Muscle of back (tissue), 11 donors: ENCODE data around the gene MTX2. TPM values are rescaled to one million over a fixed set of nuclear protein-coding genes. Genes with fewer than 3 reads are reported as not detected.
"Not testable (repeated sequence)": the region's sequence is repeated elsewhere in the genome, so short reads cannot be mapped to it uniquely, and the experiment has no call there.

Experiments
- DNase-seq, 3 donors: peaks; one replicate each; pipeline versions ENCODE4 v3.0.0 to v3.0.0-alpha.2; 2013
- polyA plus RNA-seq, 10 donors: library from polyadenylated mRNA; unstranded; fragments of 120-200 nt; gene quantifications; one replicate each; pipeline ENCODE4 v1.2.1, GENCODE V29; 2013; ENCODE audit not compliant: insufficient read length in 10 of 10

Gene MTX2
- polyA plus RNA-seq, 10 donors = 49.0 to 65.2 (median 53.2) TPM

DNA sequence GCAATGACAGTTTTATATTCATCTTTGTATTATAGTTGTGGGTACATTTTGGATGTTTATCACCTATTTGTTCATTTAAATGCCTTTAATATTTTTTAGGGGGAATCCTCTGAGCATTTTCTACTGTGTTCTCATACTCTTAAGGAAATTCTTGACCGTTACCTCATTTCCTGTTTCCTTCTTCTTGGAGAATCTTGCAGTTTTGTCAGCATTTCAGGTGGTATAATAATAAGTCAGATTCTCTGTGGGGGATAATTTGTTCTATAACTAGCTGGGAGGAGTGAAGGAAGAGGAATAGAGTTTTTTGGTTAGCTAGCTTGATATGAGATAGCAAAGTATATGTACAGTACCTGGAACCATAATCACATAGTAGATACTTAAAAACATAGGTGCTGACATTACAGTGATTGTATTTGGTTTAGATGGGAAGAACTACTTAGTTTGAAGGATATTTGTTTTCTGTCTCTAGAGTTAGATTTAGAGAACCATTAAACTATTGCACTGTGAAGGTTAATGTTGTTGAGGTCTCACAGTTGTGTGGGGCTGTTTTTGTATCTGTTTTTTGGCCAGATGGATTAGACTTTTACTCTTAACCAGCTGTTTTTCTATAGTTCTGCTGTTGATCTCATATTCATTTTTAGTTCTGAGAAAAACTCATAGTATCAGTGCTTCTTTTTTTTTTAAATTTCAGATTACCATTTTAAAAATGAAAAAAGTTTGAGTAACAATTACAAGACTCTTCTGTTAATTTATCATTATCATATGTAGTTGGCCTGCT is 14.2 kb downstream of the MTX2 start:
- DNase-seq = no peak

DNA sequence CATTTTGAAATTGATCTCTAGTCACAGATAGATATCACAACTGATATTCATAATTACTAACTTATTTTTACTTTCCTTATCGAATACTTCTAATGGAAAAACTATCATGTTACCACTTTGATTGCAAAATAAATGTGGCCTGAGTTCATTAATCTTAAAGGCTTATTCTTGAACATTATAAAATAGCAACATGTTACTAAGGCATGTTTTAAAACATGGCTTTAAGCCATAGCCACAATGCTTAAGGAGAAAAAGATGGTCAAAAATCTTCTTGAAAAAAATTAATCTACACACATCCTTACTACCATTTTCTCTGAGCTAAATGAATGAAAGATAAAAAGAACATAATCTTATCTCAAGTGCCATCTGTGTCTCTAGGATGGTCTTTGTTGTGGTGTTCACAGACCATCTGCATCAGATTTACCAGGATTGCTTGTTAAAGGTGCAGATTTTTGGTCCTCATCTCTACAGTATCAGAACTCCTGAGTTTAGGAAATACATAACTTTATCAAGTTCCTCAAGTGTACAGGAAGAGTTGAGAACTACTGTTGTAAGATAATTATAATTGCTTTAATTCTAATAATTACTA is 15.3 kb downstream of the MTX2 start:
- DNase-seq = no peak

DNA sequence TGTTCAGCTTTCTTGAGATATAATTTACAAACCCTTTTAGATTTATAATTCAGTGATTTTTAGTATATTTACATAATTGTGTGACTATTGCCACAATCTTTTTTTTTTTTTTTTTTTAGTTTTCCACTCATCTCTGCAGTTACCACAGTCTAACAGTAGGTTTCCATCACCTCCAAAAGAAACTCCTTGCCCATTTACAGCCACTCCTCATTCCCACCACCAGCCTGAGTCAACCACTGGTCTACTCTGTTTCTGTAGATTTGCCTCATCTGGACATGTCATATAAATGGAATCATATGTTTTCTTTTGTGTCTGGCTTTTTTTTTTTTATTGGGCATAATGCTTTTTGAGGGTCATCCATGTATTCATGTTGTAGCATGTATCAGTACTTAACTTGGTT is 16.1 kb downstream of the MTX2 start:
- no peak for DNase-seq

DNA sequence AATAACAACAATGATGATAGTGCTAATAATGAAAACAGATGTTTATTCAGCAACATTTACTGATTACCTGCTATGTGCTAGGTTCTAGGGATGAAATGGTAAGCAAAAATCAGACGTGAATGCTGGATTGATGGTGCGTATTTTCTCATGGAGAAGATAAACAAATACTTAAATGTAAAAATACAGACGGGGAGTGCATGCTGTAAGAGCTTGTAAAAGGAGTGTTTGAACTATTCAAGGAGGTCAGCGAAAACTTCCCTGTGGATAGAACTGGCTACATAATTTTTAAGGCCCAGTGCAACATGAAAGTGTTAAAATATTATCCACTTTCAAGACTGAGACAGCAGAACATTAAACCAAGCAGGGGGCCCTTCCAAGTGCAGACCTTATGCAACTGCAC is 22.1 kb downstream of the MTX2 start:
- DNase-seq = no peak

DNA sequence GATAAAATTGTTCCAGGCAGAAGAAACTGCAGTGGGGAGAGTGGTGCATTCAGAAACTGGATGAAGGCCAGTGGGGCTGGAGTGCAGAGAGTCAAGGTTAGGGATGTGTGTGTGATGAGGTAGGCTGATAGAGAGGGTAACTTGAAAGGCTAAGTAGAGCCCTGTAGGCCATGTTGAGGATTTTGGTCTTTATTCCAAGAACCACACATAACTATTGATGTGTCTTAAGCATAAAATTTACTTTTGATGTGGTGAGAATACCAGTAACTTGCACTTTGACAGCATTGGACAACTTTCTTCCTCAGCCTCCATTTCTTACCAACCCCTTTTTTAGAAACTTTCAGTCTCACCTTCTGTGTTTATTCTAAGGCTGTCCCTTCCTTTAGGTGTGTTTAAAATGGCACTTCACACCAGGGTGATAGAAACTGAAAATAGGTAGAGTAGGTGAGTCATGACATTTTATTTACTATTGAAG is 22.6 kb downstream of the MTX2 start:
- no peak for DNase-seq

DNA sequence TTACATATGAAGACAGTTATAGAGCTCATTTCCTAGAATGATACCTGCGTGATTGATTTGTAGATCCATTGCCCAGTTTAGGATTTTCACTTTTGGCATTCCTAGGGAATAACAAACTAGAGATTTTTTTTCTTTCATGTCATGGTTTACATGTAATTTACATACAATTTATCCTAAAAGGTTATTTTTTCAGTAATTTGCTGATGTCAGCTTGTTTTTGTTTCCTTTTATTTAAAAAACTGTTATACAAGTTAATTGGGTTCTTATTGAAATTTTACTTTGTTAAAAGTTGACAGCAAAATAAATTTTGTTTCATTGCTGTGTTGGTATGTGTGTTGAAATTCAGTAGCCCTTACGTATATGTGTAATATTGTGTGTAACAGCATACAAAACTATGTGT is 23.4 kb downstream of the MTX2 start:
- no peak for DNase-seq

DNA sequence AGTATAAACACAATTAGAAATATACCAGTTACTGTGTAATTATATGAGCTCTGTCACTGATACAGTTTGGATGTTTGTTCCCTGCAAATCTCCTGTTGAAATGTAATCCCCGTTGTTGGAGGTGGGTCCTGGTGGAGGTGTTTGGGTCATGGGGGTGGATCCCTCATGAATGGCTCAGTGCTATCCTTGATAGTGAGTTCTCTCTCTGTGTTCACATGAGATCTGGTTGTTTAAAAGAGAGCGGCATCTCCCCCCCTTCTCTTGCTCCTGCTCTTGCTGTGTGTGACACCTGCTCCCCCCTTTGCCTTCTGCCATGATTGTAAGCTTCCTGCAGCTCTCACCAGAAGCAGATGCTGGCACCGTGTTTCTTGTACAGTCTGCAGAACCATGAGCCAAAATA is 24.1 kb downstream of the MTX2 start:
- DNase-seq = no peak

DNA sequence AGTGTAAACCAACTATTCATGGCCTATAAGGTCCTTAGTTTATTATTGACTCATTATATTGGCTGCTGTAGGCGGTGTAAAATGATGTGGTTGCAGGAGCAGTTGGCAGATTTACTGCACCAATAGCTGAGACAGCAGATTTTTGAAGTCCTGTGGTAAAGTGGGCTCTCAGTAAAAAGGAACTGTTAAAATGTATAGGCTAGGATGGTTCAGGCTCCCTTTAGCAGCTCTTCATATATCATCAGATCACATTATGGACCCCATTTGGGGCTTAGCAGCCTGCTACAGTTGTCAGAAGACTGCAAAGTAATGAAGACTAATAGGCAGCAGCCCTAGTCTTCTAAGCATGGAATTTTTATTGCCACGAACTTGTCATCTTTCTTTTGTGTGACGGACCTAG is 27.8 kb downstream of the MTX2 start:
- DNase-seq = peak in 1 of 3 donors; percentile 27

DNA sequence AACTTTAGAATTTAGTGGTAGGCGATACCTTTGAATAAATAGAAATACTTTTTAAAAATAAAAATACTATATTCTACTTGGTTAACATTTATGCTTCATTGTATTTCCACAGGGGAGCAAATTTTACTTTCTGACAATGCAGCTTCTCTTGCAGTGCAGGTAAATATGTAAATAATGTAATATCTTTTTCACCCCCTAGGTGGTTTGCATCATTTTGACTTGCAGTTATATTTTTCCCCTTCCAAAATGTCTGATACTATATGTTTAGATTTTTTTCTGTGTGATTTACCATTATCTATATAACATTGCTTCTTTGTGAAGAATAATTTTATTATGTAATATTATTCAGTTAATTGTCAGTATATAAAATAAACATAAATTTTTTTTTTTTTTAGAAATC is 28.5 kb downstream of the MTX2 start:
- no peak for DNase-seq

DNA sequence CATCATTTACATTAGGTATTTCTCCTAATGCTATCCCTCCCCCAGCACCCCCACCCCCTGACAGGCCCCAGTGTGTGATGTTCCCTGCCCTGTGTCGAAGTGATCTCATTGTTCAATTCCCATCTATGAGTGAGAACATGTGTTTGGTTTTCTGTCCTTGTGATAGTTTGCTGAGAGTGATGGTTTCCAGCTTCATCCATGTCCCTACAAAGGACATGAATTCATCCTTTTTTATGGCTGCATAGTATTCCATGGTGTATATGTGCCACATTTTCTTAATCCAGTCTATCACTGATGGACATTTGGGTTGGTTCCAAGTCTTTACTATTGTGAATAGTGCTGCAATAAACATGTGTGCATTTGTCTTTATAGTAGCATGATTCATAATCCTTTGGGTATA is 36.8 kb downstream of the MTX2 start:
- DNase-seq = not testable (repeated sequence)

DNA sequence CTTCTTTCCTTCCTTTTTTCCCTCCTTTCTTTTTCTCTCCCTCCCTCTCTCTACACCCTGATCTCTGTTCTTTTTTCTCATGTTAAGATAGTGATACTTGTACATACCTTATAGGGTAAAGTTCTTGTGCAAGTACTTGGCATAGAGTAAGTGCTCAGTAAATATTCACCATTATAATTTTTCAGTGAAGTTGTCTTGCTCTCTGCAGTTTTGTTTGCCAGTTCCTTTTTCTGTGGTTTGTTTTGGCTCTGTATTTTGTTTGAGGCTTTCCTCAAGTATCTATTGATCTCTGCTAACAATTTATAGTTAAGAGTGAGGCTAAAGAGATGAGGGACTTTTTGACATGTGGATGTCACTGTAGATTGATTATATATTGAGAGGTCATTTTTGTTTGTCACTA is 48.0 kb downstream of the MTX2 start:
- DNase-seq = peak in 1 of 3 donors; percentile 22

DNA sequence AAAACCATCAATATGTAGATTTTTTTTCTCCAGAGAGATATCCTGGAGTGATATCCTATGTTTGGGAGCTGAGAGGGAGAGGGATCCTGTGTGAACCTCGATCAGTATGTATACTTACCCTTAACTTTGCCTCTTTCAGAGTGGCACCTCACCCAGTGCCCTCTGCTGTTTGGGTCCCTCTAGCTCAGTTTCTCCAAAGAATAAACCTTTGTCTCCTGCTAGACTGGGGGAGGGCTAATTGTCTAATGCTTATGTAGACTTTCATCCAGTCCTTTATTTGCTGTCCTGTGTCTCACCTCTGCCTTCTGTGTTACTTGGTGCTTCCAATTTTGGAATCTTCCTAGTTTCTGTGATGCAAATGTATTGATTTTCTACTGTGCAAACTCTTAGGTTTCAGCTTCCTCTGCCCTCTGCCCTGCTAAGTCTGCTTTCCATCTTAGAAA is 48.4 kb downstream of the MTX2 start:
- DNase-seq = no peak

DNA sequence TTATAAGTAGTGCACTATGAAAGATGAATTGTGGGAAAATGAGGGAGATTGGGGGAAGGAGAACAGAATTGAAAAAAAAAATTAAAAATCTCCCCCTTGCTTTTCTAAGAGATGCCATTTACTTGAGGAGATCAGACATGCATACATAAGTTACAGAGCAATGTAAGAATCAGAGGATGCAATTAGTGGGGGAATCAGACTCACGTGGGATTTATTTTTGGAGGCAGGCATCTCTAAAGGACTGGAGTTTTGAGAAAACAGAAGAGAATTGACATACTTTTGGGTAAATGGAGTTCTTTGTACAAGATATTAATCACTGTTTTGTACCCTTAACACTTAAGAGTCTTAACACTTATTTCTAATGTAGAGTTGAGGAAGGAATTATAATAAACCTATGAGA is 52.7 kb downstream of the MTX2 start:
- DNase-seq = no peak

DNA sequence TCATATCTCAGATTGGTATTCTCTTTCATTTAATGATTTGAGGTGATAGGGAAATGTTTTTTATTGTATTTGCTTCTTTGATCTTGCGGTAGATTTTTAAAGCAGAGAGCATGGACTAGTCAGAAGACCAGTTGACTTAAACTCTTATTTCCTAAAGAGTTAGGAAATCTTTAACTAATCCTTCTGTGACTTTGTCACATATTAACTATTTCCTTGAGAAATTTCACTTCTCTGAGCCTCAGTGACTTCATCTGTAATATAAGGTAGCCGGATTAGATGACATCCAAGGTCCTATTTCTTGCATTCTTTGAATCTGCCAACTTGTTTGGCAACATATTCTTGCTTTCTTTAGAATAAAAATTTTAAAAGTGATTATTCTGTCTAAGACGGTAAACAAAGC is 55.6 kb downstream of the MTX2 start:
- DNase-seq = no peak

DNA sequence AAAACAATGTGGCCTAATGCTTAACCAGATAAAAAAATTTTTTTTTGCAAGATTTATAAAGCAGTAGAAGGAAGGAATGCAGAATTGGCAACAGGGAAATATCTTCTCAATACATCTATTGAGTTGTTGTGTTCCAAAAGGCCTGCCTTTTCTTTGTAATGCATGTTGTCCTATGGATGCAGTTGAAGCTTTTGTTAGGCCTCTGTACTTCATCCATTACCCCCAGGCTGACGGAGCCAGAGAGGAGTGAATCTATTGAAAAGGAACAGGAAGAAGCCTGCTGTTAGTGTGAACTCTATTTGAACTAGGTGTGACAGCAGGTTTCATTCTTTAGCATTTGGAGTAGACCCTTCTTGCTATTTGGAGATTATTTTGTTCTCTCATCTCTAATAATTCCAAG is 56.5 kb downstream of the MTX2 start:
- DNase-seq = peak in 2 of 3 donors; percentile 7 to 50

DNA sequence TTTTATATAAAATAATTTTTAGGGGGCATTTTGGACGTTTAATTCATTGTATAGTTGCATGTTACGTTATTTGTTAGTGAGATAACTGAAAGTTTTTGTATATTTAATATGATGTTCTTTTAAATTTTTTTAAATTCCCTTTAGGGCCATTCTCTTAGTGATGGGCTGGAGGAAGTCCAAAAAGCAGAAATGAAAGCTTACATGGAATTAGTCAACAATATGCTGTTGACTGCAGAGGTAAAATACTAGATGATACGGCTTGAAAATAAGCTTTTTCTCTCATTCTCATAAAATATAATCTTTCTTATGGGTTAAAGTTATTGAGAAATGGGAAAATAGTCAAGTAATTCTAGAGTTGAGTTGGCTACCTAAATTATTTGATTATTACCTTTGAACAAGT is 58.9 kb downstream of the MTX2 start:
- DNase-seq = peak in 1 of 3 donors; percentile 6

DNA sequence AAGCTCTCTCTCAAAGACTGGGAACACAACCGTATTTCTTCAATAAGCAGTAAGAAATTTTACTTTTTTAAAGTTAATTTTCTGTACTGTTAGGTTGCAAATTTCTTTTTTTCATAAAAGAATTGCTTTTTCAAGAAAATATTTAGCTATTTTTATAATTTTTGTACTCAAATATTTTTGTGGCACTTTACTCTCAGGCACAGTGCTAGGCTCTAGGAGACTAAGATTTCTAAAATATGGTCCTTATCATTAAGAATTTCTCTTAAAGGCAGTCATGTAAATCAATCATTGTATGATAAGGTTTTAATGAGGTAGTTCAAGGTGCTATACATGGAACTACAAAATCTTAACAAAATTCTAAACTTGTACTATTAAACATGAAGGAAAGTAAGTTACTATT is 61.4 kb downstream of the MTX2 start:
- no peak for DNase-seq

DNA sequence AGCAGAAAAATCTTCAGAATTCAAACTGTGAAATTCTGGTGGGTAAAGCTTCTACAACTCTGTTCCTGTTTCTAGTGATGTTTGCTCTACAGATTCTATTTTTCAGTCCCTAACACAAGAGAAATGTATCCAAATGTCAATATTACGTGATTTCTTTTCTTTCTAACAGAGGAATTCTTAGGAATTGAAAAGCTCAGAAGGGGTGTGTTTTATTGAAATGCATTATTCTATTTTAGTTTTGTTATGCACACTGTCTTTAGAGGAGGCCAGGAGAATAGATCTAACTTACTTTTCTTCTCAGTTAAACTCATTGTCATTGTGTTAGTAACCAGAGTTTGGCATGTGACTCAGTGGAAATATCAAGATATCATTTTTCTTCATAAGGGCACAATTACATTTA is 62.4 kb downstream of the MTX2 start:
- no peak for DNase-seq

DNA sequence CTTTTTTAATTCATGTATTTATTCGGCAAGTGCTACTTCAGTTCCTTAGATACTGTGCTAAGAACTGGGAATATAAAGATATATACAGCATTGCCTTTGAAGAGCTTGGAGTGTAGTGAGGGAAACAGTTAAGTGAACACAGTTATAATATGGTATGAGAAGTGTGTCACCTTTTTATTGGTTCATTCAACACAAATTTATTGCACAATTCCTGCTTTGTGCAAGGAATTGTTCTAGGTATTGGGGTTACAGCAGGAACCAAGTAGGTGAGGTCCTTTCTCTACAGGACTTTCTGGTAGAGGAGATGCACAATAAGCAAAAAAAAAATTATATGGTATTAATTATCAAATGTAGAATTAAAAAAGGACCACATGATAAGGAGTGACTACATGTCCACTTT is 65.5 kb downstream of the MTX2 start:
- DNase-seq = no peak

DNA sequence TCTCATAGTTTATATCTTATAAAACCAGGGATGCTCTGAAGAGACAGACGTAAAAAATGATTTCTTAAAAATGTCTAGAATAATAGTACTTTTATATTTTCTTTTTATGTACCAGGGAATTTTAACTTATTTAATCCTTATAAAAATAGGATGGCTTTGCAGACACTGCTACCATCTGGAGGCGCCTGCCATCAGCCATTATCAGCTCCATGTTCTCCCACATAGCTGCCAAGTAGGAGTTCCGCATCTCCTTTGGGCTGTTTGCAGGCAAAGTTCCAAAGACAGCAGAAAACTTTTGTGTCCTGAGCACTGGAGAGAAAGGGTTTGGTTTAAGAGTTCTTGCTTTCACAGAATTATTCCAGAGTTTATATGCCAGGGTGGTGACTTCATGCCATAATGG is 69.2 kb downstream of the MTX2 start:
- no peak for DNase-seq

DNA sequence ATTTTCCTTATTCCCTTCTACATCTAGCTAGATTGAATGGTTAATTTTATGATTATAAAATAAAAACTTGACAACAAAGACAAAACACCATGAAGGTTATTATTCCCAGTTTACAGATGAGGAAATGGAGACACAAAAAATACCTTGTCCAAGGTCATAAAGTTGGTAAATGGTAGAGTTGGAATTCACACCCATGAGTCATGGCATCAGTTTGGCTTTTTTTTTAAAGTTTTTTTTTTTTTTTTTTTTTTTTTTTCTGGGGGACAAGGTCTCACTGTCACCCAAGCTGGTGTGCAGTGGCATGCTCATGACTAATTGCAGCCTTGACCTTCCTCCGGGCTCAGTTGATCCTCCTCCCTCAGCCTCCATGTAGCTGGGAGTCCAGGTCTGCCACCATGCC is 70.0 kb downstream of the MTX2 start:
- no peak for DNase-seq

DNA sequence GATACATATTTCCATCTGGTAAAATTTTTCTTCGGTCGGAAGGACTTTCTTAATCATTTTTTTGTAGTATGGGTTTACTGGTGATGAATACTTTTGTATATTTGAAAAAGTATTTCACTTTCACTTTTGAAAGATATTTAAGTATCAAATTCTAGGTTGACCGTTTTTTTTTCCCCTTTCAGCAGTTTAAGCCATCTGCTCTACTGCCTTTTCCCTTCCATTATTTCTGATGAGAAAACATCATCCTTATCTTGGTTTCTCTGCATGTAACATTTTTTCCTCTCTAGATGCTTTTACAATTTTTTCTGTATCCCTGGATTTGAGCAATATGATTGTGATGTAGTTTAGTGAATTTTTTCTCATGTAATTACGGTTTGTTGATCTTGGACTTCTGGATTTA is 87.0 kb downstream of the MTX2 start:
- DNase-seq = no peak

DNA sequence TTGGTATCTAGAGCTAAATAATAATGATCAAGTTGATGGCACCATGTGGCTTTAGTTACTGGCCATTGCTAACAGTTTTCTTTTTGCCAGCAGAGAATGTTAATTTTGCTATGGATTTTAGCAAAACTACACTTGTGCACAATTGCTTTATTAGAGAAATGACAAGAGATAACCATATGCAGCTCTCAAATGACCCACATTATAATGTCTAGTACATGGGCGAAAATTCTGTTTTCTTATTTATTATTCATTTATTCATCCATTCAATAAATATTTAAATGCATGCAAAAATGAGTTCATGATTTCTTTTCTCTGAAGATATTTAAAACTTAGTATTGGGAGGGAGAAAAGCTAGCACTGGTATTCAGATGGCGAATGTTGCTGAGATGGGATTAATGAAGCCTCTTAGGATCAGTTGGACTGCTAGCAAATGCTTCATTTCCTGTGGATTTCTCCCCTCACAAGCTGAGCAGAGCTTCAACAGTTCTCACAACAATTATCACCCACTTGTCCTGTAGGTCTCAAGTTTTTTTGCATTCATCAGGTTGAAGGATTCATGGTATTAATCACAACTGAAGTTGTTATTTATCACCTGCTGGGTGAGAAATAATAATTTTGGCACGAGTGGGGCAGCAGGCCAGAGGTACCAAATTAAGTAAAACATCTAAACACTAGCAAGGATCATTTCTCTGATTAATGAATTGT is 95.2 kb downstream of the MTX2 start:
- no peak for DNase-seq
